GM18951 (cell line): ENCODE data around the gene PPP2R3B.
"Not testable (repeated sequence)": the region's sequence is repeated elsewhere in the genome, so short reads cannot be mapped to it uniquely, and the experiment has no call there.

Source experiments
- POLR2A ChIP-seq: IDR thresholded peaks from 4 replicates; pipeline ENCODE4 v1.6.1; 2011; ENCODE audit warnings: mild to moderate bottlenecking; ENCODE audit not compliant: insufficient read length, insufficient read depth; ENCODE audit errors: extremely low read depth
- in situ Hi-C: fragments of 300-500 bp; cut with MboI; formaldehyde crosslinking; loops from one replicate; pipeline ENCODE4 v1.12.0; 2022; ENCODE audit warnings: low sequenced_read_pairs, mixed read lengths, inconsistent platforms; ENCODE audit not compliant: unreplicated experiment

The PPP2R3B gene

GRCh38 chrX:314781-315595 is 71.7 kb downstream of the PPP2R3B start:
- in situ Hi-C loops = no loop called here
- TF ChIP-seq POLR2A = no peak

DNA sequence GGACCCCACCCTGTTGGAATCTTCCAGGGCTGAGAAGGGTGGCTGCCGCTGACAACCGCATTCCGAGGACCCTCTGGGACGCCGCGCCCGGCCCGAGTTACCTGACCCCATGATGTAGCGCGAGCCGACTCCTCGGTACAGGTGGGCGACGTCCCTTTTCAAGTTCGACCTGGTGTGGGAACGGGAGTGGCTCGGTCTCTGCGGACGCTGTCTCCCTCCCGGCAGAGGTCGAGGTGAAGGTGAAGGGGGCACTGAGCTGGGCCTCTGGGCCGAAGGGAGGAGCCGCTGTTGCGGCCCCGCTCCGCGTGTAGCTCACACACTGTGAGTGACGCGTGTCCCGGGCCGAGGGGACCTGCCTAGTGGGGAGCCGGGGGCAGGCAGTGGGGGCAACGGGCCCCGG is 72.7 kb downstream of the PPP2R3B start:
- in situ Hi-C loops = no loop called here
- no peak for TF ChIP-seq POLR2A

GRCh38 chrX:313546-313945 is 73.2 kb downstream of the PPP2R3B start:
- TF ChIP-seq POLR2A = no peak
- in situ Hi-C loops = no loop called here

DNA sequence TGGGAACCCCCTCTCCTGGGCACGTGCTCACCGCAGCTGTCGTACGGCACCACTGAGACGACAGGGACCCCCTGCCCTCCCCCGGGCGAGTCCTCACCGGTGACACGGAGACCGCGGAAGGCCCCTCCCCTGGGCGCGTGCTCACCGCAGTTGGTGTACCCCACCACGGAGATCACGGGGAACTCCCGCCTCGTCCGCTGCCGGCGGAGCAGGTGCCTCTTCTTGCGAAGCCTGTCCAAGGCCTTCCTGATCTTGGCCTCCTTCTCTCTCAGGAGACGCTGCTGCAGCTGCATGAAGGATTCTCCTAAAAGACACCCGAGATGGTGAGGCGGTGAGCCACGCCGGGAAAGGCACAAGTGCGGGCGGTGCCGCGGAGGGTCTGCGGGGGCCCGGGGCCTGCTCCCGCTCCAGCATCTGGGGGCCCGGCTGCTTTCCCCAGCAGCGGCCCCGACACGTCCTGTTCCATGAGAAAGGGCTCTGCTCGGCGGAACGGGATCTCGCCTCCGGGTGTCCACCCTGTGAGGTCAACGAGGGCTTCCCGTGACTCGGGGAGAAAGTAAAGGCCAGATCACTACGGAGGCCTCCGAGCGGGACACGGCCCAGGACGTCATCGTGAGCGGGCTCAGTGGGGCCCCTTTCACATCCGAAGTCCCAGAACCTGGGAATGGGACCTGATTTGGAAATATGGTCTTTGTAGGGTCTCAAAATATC is 73.9 kb downstream of the PPP2R3B start:
- no peak for TF ChIP-seq POLR2A
- in situ Hi-C loops = no loop called here

GRCh38 chrX:311156-312129 is 75.3 kb downstream of the PPP2R3B start:
- TF ChIP-seq POLR2A = no peak
- in situ Hi-C loops = no loop called here

GRCh38 chrX:310621-311155 is 76.0 kb downstream of the PPP2R3B start:
- no peak for TF ChIP-seq POLR2A
- in situ Hi-C loops = no loop called here

DNA sequence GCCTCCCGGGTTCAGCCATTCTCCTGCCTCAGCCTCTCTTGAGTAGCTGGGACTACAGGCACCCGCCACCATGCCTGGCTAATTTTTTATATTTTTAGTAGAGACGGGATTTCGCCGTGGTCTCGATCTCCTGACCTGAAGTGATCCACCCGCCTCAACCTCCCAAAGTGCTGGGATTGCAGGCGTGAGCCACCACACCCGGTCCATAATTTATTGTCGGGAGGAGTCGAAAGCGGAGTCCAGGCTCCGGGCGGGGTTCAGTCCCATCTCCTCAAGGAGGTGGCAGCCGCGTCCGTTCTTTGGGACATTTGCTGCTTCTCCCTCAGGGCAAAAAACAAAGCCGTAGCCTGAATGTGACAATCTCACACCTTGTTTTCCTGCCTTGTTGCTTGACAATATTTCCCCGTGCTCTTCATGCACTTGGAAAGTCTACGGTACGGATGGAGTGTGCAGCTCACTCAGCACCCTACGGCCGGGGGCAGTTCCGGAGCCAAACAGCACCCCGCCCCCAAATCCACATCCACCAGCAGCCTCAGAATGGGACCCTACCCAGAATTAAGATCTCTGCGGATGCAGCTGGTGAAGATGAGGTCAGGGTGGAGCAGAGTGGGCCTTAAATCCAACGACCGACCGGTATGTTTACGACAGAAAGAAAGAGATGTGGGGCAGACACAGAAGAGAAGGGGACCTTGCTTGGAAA is 77.7 kb downstream of the PPP2R3B start:
- no peak for TF ChIP-seq POLR2A
- in situ Hi-C loops = no loop called here

DNA sequence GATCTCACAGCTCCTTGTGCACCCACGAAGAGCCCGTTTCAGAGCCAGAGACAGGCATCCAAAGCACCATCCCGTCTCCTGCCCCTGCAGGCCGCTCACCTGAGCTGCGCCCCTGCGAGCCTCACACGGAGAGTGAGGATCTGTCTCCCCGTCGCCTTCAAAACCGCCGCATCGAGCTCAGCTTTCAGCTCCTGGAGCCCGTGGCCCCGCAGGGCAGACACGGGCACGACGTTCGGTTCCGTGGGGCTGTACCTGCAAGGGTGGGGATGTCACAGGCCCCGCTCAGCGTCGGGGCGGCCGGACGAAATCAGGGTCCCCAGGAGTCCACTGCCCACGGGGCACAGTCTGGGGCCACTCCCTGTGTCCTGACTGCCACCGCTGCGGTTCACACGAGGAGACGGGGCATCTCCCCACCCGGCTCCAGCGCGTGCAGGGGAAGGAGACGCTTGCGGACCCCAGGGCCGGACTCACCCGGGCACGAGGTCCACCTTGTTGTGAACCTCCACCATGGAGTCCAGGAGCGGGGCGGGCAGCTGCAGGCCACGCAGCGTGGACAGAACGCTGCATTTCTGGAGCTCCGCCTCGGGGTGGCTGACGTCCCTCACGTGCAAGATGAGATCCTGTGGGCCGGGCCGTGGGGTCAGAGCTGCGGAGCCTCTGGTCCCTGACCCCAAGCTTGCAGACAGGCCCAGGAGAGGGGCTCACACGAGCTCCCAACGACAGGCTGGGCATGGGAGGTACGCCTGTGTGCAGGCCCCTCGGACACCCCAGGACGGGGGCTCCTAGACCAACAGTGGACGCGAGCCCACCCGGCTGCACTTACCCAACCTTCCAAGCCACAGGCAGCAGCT is 79.2 kb downstream of the PPP2R3B start:
- in situ Hi-C loops = no loop called here
- TF ChIP-seq POLR2A = peak; percentile 36

DNA sequence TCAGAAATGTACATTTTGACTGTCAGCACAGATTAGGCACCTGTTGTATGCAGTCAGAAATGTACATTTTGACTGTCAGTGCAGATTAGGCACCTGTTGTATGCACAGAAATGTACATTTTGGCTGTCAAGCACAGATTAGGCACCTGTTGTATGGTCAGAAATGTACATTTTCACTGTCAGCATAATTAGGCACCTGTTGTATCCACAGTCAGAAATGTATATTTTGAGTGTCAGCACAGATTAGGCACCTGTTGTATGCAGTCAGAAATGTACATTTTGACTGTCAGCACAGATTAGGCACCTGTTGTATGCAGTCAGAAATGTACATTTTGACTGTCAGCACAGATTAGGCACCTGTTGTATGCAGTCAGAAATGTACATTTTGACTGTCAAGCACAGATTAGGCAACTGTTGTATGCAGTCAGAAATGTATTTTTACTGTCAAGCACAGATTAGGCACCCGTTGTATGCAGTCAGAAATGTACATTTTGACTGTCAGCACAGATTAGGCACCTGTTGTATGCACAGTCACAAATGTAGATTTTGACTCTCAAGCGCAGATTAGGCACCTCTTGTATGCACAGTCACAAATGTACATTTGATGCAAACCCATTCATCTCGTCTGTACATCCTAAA is 80.0 kb downstream of the PPP2R3B start:
- in situ Hi-C loops = not testable (repeated sequence)

DNA sequence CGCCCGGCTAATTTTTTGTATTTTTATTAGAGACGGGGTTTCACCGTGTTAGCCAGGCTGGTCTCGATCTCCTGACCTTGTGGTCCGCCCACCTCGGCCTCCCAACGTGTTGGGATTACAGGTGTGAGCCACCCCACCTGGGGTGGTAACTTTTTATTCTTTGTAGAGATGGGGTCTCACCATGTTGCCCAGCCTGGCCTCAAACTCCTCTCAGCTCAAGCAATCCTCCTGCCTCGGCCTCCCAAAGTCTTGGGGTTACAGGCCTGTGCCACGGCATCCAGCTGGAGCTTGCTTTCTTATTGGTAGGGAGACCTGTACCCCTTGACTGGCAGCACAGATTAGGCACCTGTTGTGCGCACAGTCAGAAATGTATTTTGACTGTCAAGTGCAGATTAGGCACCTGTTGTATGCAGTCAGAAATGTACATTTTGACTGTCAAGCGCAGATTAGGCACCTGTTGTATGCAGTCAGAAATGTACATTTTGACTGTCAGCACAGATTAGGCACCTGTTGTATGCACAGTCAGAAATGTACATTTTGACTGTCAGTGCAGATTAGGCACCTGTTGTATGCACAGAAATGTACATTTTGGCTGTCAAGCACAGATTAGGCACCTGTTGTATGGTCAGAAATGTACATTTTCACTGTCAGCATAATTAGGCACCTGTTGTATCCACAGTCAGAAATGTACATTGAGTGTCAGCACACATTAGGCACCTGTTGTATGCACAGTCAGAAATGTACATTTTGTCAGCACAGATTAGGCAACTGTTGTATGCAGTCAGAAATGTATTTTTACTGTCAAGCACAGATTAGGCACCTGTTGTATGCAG is 80.7 kb downstream of the PPP2R3B start:
- in situ Hi-C loops = not testable (repeated sequence)

- no peak for TF ChIP-seq POLR2A
- in situ Hi-C loops = no loop called here
Measured at GRCh38 chrX:302975-303374, 83.7 kb downstream of the PPP2R3B start.
